K562 (cell line): ENCODE results near the gene AGK. TPM values are rescaled to one million over a fixed set of nuclear protein-coding genes. Genes with fewer than 3 reads are reported as not detected.

Source experiments
- ATAC-seq: fragments of 200-7000 bp; cut with Tn5 transposase; 3 replicates; pipeline ENCODE4 v1.9.1; 2020; ENCODE audit warnings: moderate library complexity
- BruUV-seq: library from RNA; stranded (reverse); fragments of 400-500 nt; replicated peaks from 2 replicates; lab custom pipeline; 2021; lab: Mats Ljungman, UMichigan
- CTCF ChIA-PET: fragments of 300-600 bp; formaldehyde crosslinking; extraction: SDS; loops from one replicate; lab custom pipeline; 2021; ENCODE audit warnings: low intra/inter-chr PET ratio; lab: Yijun Ruan, JAX
- POLR2A ChIA-PET: fragments of 300-600, 350-650 bp; sonication (Branson Sonifier 250); formaldehyde crosslinking; extraction: SDS; loops from one replicate; lab custom pipeline; 2021; ENCODE audit warnings: antibody characterized with exemption, inconsistent platforms; lab: Yijun Ruan, JAX
- DNase-seq, 4 experiments: peaks; one replicate each; pipeline versions ENCODE4 v3.0.0 to v3.0.0-alpha.2; 2011 to 2018; ENCODE audit warnings: low spot score in 3 of 4, mixed read lengths in 3 of 4; ENCODE audit errors: extremely low read depth in 1 of 4
- FAIRE-seq: peaks from 2 replicates; lab custom pipeline; 2011; peaks lifted over from hg19 to GRCh38; lab: Jason Lieb, UNC
- H2AFZ ChIP-seq: 2 replicates; pipeline ENCODE4 v1.6.0; 2011; ENCODE audit warnings: low read depth, low read length, control low read depth, inconsistent platforms
- H3K27ac ChIP-seq: fragments of 200-600 bp; 3 replicates; pipeline ENCODE4 v1.8.0; 2011; ENCODE audit warnings: low read depth, mild to moderate bottlenecking, control low read depth, inconsistent platforms, low read length, moderate library complexity, mixed read lengths; ENCODE audit errors: extremely low read depth
- H3K27me3 ChIP-seq, 2 experiments: fragments of 300-600 bp in 1 of 2; 2 replicates in 1 of 2; 3 replicates in 1 of 2; pipeline versions ENCODE4 v1.6.0 to v1.8.0; 2011; ENCODE audit warnings: inconsistent platforms in 2 of 2, low read length in 2 of 2, mild to moderate bottlenecking in 1 of 2, mixed read lengths in 1 of 2, moderate library complexity in 1 of 2; ENCODE audit not compliant: control insufficient read depth in 2 of 2, insufficient read depth in 2 of 2
- H3K36me3 ChIP-seq: fragments of 300-600 bp; 3 replicates; pipeline ENCODE4 v1.8.0; 2011; ENCODE audit warnings: mild to moderate bottlenecking, low read length, inconsistent platforms; ENCODE audit not compliant: control insufficient read depth, insufficient read depth
- H3K4me1 ChIP-seq, 2 experiments: fragments of 200-600 bp in 1 of 2; replicated peaks in 1 of 2; 2 replicates in 1 of 2; 3 replicates in 1 of 2; pipeline versions ENCODE4 v1.5.1 to v1.8.0; 2011; ENCODE audit warnings: inconsistent platforms in 2 of 2, low read length in 2 of 2, mild to moderate bottlenecking in 1 of 2, mixed read lengths in 1 of 2, moderate library complexity in 1 of 2; ENCODE audit not compliant: control insufficient read depth in 2 of 2, insufficient read depth in 2 of 2
- H3K4me2 ChIP-seq: 2 replicates; pipeline ENCODE4 v1.6.1; 2011; ENCODE audit warnings: low read length, control low read depth, inconsistent platforms, mixed read lengths; ENCODE audit not compliant: insufficient read depth
- H3K4me3 ChIP-seq: fragments of 200-600 bp; sonication (generic), shearing (Covaris generic); 2 replicates; pipeline ENCODE4 v1.5.1; 2016; ENCODE audit warnings: control low read depth, inconsistent platforms
- H3K79me2 ChIP-seq: fragments of 200-600 bp; 3 replicates; pipeline ENCODE4 v1.8.0; 2011; ENCODE audit warnings: low read length, inconsistent platforms; ENCODE audit not compliant: control insufficient read depth, insufficient read depth
- H3K9ac ChIP-seq, 2 experiments: 2 replicates each; pipeline versions ENCODE4 v1.6.0 to v1.6.1; 2011; ENCODE audit warnings: low read depth in 2 of 2, low read length in 2 of 2, control low read depth in 1 of 2, inconsistent platforms in 1 of 2, mild to moderate bottlenecking in 1 of 2, mixed read lengths in 1 of 2; ENCODE audit not compliant: insufficient read depth in 1 of 2
- H3K9me1 ChIP-seq: one replicate; pipeline ENCODE4 v1.6.0; 2011; ENCODE audit warnings: inconsistent platforms, mild to moderate bottlenecking, low read length, moderate library complexity; ENCODE audit not compliant: control insufficient read depth, insufficient read depth
- H3K9me3 ChIP-seq: replicated peaks from 2 replicates; pipeline ENCODE4 v1.5.1; 2011; ENCODE audit warnings: low read depth, low read length, inconsistent platforms; ENCODE audit not compliant: control insufficient read depth, insufficient read depth
- H4K20me1 ChIP-seq: replicated peaks from 2 replicates; pipeline ENCODE4 v1.6.1; 2011; ENCODE audit warnings: low read length, inconsistent platforms, mixed read lengths; ENCODE audit not compliant: control insufficient read depth, insufficient read depth
- ATF1 ChIP-seq, 2 experiments: fragments of 450-650 bp in 1 of 2; IDR thresholded peaks; 2 replicates each; pipeline ENCODE4 v1.6.1; 2016; ENCODE audit warnings: missing compliant biosample characterization in 1 of 2, missing genetic modification characterization in 1 of 2
- EHMT2 ChIP-seq: fragments of 450-650 bp; IDR thresholded peaks from 2 replicates; pipeline ENCODE4 v1.6.1; 2018; ENCODE audit warnings: antibody characterized with exemption
- ESRRA ChIP-seq: fragments of 450-650 bp; IDR thresholded peaks from 2 replicates; pipeline ENCODE4 v1.6.1; 2014; ENCODE audit warnings: low read depth, mild to moderate bottlenecking, moderate library complexity, borderline replicate concordance
- ESRRB ChIP-seq: fragments of 250-450 bp; sonication (Bioruptor Pico); IDR thresholded peaks from 2 replicates; pipeline ENCODE4 v1.5.0; 2020; ENCODE audit warnings: mild to moderate bottlenecking, moderate library complexity, borderline replicate concordance
- HNRNPUL1 ChIP-seq: fragments of 200-400 bp; formaldehyde crosslinking; IDR thresholded peaks from 2 replicates; pipeline ENCODE4 v1.6.1; 2017; ENCODE audit warnings: low read length
- LARP7 ChIP-seq: fragments of 450-650 bp; IDR thresholded peaks from 2 replicates; pipeline ENCODE4 v1.6.1; 2016
- MECOM ChIP-seq: fragments of 250-450 bp; sonication (Bioruptor Pico); IDR thresholded peaks from 2 replicates; pipeline ENCODE4 v1.8.0; 2022; ENCODE audit warnings: inconsistent platforms
- NCOA4 ChIP-seq: fragments of 450-650 bp; IDR thresholded peaks from 2 replicates; pipeline ENCODE4 v1.6.1; 2018; ENCODE audit warnings: mild to moderate bottlenecking; ENCODE audit not compliant: partially characterized antibody
- PHB ChIP-seq: fragments of 250-450 bp; sonication (Bioruptor Pico); IDR thresholded peaks from 2 replicates; pipeline ENCODE4 v1.5.0; 2021
- PTRF ChIP-seq: fragments of 450-650 bp; IDR thresholded peaks from 2 replicates; pipeline ENCODE4 v1.6.1; 2016; ENCODE audit warnings: mild to moderate bottlenecking, missing genetic modification characterization, missing compliant biosample characterization
- STAG1 ChIP-seq: sonication (generic); formaldehyde crosslinking; IDR thresholded peaks from 2 replicates; pipeline ENCODE4 v1.5.0; 2020; ENCODE audit warnings: missing genetic modification reagents, borderline replicate concordance
- TEAD1 ChIP-seq, 2 experiments: fragments of 450-650 bp in 1 of 2; sonication (generic) in 1 of 2; formaldehyde crosslinking; IDR thresholded peaks; 2 replicates each; pipeline versions ENCODE4 v1.4.0 to v1.8.0; 2020 to 2022; ENCODE audit warnings: mild to moderate bottlenecking in 2 of 2, missing genetic modification reagents in 1 of 2
- ZNF282 ChIP-seq: sonication (generic); formaldehyde crosslinking; IDR thresholded peaks from 2 replicates; pipeline ENCODE4 v1.8.1; 2023; ENCODE audit warnings: missing genetic modification reagents
- ZNF3 ChIP-seq: fragments of 250-450 bp; sonication (Bioruptor Pico); IDR thresholded peaks from 2 replicates; pipeline ENCODE4 v1.5.0; 2021; ENCODE audit warnings: mild to moderate bottlenecking, moderate library complexity
- ZNF707 ChIP-seq: fragments of 250-450 bp; sonication (Bioruptor Pico); conservative IDR thresholded peaks from 2 replicates; pipeline ENCODE4 v1.8.0; 2022; ENCODE audit warnings: inconsistent platforms, mild to moderate bottlenecking, moderate library complexity
- WGBS: fragments of 100-300 bp; shearing (Covaris generic); methylation state at CpG from one replicate; pipeline ENCODE4 v1.1.6; 2016; ENCODE audit warnings: low coverage, mixed read lengths; ENCODE audit not compliant: insufficient coverage; ENCODE audit errors: missing lambda C conversion rate; 5-methylcytosine and 5-hydroxymethylcytosine counted together
- in situ Hi-C: fragments of 300-500 bp; cut with MboI; formaldehyde crosslinking; loops from 4 replicates; pipeline ENCODE4 v1.15.0; 2018; ENCODE audit warnings: inconsistent platforms, mixed read lengths
- intact Hi-C: fragments of 100-400 bp; cut with micrococcal nuclease; formaldehyde crosslinking; loops from 2 replicates; pipeline ENCODE4 v1.14.2; 2022
- polyA plus RNA-seq, 8 experiments: library from polyadenylated mRNA; depleted of rRNA in 4 of 8; stranded (reverse) in 5 of 8; unstranded in 3 of 8; fragments of >200 nt; fragmentation: Nextera tagmentation in 2 of 8; fragmentation: Illumina TruSeq in 1 of 8; extraction: Ambion mirVana in 2 of 8; extraction: Trizol in 1 of 8; gene quantifications; 2 replicates each; pipeline versions ENCODE4 v1.2.1 to v1.2.3, GENCODE V29; 2011 to 2014; ENCODE audit warnings: inconsistent platforms in 1 of 8, missing spikeins in 1 of 8
- total RNA-seq, 7 experiments: library from RNA; depleted of rRNA in 6 of 7; stranded (reverse); fragments of >200 nt in 6 of 7; fragmentation: Illumina TruSeq in 2 of 7; extraction: Trizol in 2 of 7; gene quantifications; 2 replicates each; pipeline versions ENCODE4 v1.2.1 to v1.2.3, GENCODE V29; 2011 to 2021; ENCODE audit warnings: low replicate concordance in 1 of 7
- TF ChIP-seq, protein P1 (sequence below): fragments of 450-650 bp; formaldehyde crosslinking; IDR thresholded peaks from 2 replicates; pipeline ENCODE4 v1.4.0; 2020; ENCODE audit warnings: mild to moderate bottlenecking
- TF ChIP-seq, protein P2 (sequence below): fragments of 250-450 bp; sonication (Bioruptor Pico); IDR thresholded peaks from 2 replicates; pipeline ENCODE4 v1.8.0; 2021; ENCODE audit warnings: mild to moderate bottlenecking, moderate library complexity

Gene AGK
- total and polyA plus RNA-seq, 9 of the 15 experiments (the other 6 are each of a cell fraction or from before 2014, with no cell fraction given), result 50.7 to 128 (median 71.8) TPM

DNA sequence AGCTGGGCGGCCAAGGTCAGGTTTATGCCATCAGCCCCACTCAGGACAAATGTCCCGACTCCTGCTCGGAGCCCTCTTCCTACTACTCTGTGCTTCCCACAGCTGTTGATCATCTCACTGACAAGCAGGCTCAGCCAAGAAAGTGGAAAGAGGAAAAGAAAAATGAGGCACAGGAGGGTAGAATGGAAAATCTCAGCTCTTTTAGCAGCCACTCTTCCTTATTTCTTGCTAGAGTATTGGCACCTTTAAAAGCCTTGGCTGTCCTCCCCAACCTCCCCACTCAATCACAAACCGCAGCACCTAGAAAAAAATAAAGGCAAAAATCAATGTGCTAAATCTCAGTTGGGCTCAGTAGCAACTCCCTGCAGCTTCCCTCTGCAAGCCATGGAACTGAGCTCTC is 35.3 kb upstream of the AGK start:
- ChIA-PET POLR2A (interaction anchor here (0.6 to 2.1 kb wide), 2 partner anchors 8 to 95 kb away, joined by 3 to 6 read pairs; no protein-coding TSS in a partner anchor), CTCF (no interaction called here)
- H3K9me1 ChIP-seq, result no peaks in the 10 kb centered on the region
- FAIRE-seq, result no peak
- no peaks in the 10 kb centered on the region for H4K20me1 ChIP-seq
- no peak overlapping the region for H3K9ac ChIP-seq
- no peak overlapping the region for H3K4me2 ChIP-seq
- DNase-seq, result no peak
- H3K4me3 ChIP-seq, result no peak overlapping the region
- H3K79me2 ChIP-seq, result no peaks in the 10 kb centered on the region
- in situ Hi-C loops, result no loop called here
- H3K4me1 ChIP-seq, result peaks cover 0 to 7% of the 10 kb centered on the region in 2 experiments; a peak in 1 of 5 replicates
- no peaks in the 10 kb centered on the region for H3K9me3 ChIP-seq
- H3K27ac ChIP-seq, result no peak overlapping the region
- peaks cover 43 to 54% of the 10 kb centered on the region in 2 experiments for H3K27me3 ChIP-seq
- no peak for ATAC-seq
- BruUV-seq, result no TSS peak
- no peaks in the 10 kb centered on the region for H3K36me3 ChIP-seq
- no peak for TF ChIP-seq ESRRA
- TF ChIP-seq ZNF3, result no peak
- no peak for TF ChIP-seq PTRF
- no peak for TF ChIP-seq HNRNPUL1
- TF ChIP-seq, protein P1, sequence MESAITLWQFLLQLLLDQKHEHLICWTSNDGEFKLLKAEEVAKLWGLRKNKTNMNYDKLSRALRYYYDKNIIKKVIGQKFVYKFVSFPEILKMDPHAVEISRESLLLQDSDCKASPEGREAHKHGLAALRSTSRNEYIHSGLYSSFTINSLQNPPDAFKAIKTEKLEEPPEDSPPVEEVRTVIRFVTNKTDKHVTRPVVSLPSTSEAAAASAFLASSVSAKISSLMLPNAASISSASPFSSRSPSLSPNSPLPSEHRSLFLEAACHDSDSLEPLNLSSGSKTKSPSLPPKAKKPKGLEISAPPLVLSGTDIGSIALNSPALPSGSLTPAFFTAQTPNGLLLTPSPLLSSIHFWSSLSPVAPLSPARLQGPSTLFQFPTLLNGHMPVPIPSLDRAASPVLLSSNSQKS (CRISPR knock-in tag), result no peak
- no peak for TF ChIP-seq NCOA4
- no peak for TF ChIP-seq PHB (CRISPR knock-in tag)
- TF ChIP-seq MECOM (CRISPR knock-in tag), result no peak
- no peak for TF ChIP-seq TEAD1 (CRISPR knock-in tag; IDR thresholded peaks at IDR 0.05)
- no peak for TF ChIP-seq LARP7
- no peak for TF ChIP-seq EHMT2
- TF ChIP-seq ATF1 (CRISPR knock-in tag; IDR thresholded peaks at IDR 0.05), result no peak
- TF ChIP-seq ATF1 (tag; IDR thresholded peaks at IDR 0.05), result no peak
- no peak for TF ChIP-seq ESRRB (CRISPR knock-in tag)
- no peak for TF ChIP-seq STAG1 (CRISPR knock-in tag)
- TF ChIP-seq, protein P2, sequence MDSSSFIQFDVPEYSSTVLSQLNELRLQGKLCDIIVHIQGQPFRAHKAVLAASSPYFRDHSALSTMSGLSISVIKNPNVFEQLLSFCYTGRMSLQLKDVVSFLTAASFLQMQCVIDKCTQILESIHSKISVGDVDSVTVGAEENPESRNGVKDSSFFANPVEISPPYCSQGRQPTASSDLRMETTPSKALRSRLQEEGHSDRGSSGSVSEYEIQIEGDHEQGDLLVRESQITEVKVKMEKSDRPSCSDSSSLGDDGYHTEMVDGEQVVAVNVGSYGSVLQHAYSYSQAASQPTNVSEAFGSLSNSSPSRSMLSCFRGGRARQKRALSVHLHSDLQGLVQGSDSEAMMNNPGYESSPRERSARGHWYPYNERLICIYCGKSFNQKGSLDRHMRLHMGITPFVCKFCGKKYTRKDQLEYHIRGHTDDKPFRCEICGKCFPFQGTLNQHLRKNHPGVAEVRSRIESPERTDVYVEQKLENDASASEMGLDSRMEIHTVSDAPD (CRISPR knock-in tag), result no peak
- TF ChIP-seq ZNF282, result no peak
- no peak for TF ChIP-seq ZNF707 (CRISPR knock-in tag)
- intact Hi-C loops, result no loop called here
- WGBS, result 2% methylated on average over 4 of the region's 4 CpGs
- no peak overlapping the region for H2AFZ ChIP-seq
